Liver (tissue), 3 donors: Measurements from ENCODE around the gene RARS1.

Experiments used
- ATF3 ChIP-seq: IDR thresholded peaks from 2 replicates; pipeline ENCODE4 v1.6.1; 2016; ENCODE audit warnings: antibody characterized with exemption
- CTCF ChIP-seq: fragments of 150-350 bp; IDR thresholded peaks from 2 replicates; pipeline ENCODE4 v1.5.1; 2017; ENCODE audit warnings: improper control_type of control experiment, low read depth, low read length; ENCODE audit not compliant: missing input control
- donor health status: healthy.
- donor health status: healthy.

GRCh38 chr5:168562279-168562678, 76.0 kb downstream of the RARS1 start:
- TF ChIP-seq CTCF (no peak), ATF3 (no peak)
